HEK293 (cell line): Measurements from ENCODE around the gene SGMS1.

Experiments used
- EGR2 ChIP-seq: fragments of 450-650 bp; formaldehyde crosslinking; IDR thresholded peaks from 2 replicates; pipeline ENCODE4 v1.5.1; 2016; ENCODE audit warnings: low read depth, missing biosample characterization, missing genetic modification characterization
- GLIS1 ChIP-seq: fragments of 450-650 bp; formaldehyde crosslinking; IDR thresholded peaks from 2 replicates; pipeline ENCODE4 v1.5.1; 2016; ENCODE audit warnings: missing biosample characterization, missing genetic modification characterization
- KLF1 ChIP-seq: fragments of 450-650 bp; formaldehyde crosslinking; IDR thresholded peaks from 2 replicates; pipeline ENCODE4 v1.5.1; 2016; ENCODE audit warnings: missing biosample characterization, missing genetic modification characterization
- KLF9 ChIP-seq: fragments of 450-650 bp; formaldehyde crosslinking; IDR thresholded peaks from 2 replicates; pipeline ENCODE4 v1.5.1; 2016; ENCODE audit warnings: missing biosample characterization, missing genetic modification characterization, low read depth
- MZF1 ChIP-seq: fragments of 450-650 bp; formaldehyde crosslinking; IDR thresholded peaks from 2 replicates; pipeline ENCODE4 v1.5.1; 2017; ENCODE audit warnings: missing biosample characterization, missing genetic modification characterization, borderline replicate concordance
- OSR2 ChIP-seq: fragments of 450-650 bp; formaldehyde crosslinking; IDR thresholded peaks from 2 replicates; pipeline ENCODE4 v1.5.1; 2016; ENCODE audit warnings: missing biosample characterization, missing genetic modification characterization
- SCRT1 ChIP-seq: fragments of 450-650 bp; formaldehyde crosslinking; IDR thresholded peaks from 2 replicates; pipeline ENCODE4 v1.5.1; 2016; ENCODE audit warnings: missing biosample characterization, missing genetic modification characterization, borderline replicate concordance
- SP2 ChIP-seq: fragments of 450-650 bp; formaldehyde crosslinking; IDR thresholded peaks from 2 replicates; pipeline ENCODE4 v1.5.1; 2016; ENCODE audit warnings: missing biosample characterization, missing genetic modification characterization
- SP3 ChIP-seq: fragments of 450-650 bp; formaldehyde crosslinking; IDR thresholded peaks from 2 replicates; pipeline ENCODE4 v1.5.1; 2016; ENCODE audit warnings: missing biosample characterization, missing genetic modification characterization
- ZBTB48 ChIP-seq: fragments of 450-650 bp; formaldehyde crosslinking; IDR thresholded peaks from 2 replicates; pipeline ENCODE4 v1.5.1; 2016; ENCODE audit warnings: missing biosample characterization, missing genetic modification characterization
- ZBTB8A ChIP-seq: fragments of 450-650 bp; formaldehyde crosslinking; IDR thresholded peaks from 2 replicates; pipeline ENCODE4 v1.5.1; 2016; ENCODE audit warnings: missing biosample characterization, missing genetic modification characterization
- ZNF404 ChIP-seq: fragments of 450-650 bp; formaldehyde crosslinking; IDR thresholded peaks from 2 replicates; pipeline ENCODE4 v1.5.1; 2017; ENCODE audit warnings: missing biosample characterization, missing genetic modification characterization
- ZNF473 ChIP-seq: fragments of 450-650 bp; formaldehyde crosslinking; IDR thresholded peaks from 2 replicates; pipeline ENCODE4 v1.5.1; 2017; ENCODE audit warnings: missing biosample characterization, missing genetic modification characterization
- ZNF48 ChIP-seq: fragments of 450-650 bp; formaldehyde crosslinking; IDR thresholded peaks from 2 replicates; pipeline ENCODE4 v1.5.1; 2016; ENCODE audit warnings: missing biosample characterization, missing genetic modification characterization
- ZNF501 ChIP-seq: fragments of 450-650 bp; formaldehyde crosslinking; IDR thresholded peaks from 2 replicates; pipeline ENCODE4 v1.5.1; 2016; ENCODE audit warnings: missing biosample characterization, missing genetic modification characterization
- ZNF555 ChIP-seq: fragments of 450-650 bp; formaldehyde crosslinking; conservative IDR thresholded peaks from 2 replicates; pipeline ENCODE4 v1.5.1; 2017; ENCODE audit warnings: missing biosample characterization, mild to moderate bottlenecking, missing genetic modification characterization, inconsistent platforms
- ZNF768 ChIP-seq: fragments of 450-650 bp; formaldehyde crosslinking; IDR thresholded peaks from 2 replicates; pipeline ENCODE4 v1.5.1; 2018; ENCODE audit warnings: missing biosample characterization, mild to moderate bottlenecking, missing genetic modification characterization
- ZNF843 ChIP-seq: fragments of 450-650 bp; formaldehyde crosslinking; IDR thresholded peaks from 2 replicates; pipeline ENCODE4 v1.5.1; 2016; ENCODE audit warnings: missing biosample characterization, missing genetic modification characterization
- ZSCAN30 ChIP-seq: fragments of 450-650 bp; IDR thresholded peaks from 2 replicates; pipeline ENCODE4 v1.5.1; 2018; ENCODE audit warnings: missing biosample characterization, mild to moderate bottlenecking, missing genetic modification characterization, moderate library complexity
- TF ChIP-seq, protein P1 (sequence below): fragments of 450-650 bp; formaldehyde crosslinking; IDR thresholded peaks from 2 replicates; pipeline ENCODE4 v1.5.1; 2017; ENCODE audit warnings: missing biosample characterization, missing genetic modification characterization
- TF ChIP-seq, protein P2 (sequence below): fragments of 450-650 bp; formaldehyde crosslinking; IDR thresholded peaks from 2 replicates; pipeline ENCODE4 v1.5.1; 2016; ENCODE audit warnings: missing biosample characterization, missing genetic modification characterization
- TF ChIP-seq, protein P3 (sequence below): fragments of 450-650 bp; formaldehyde crosslinking; IDR thresholded peaks from 2 replicates; pipeline ENCODE4 v1.5.1; 2016; ENCODE audit warnings: missing biosample characterization, missing genetic modification characterization
- TF ChIP-seq, protein P4 (sequence below): fragments of 450-650 bp; formaldehyde crosslinking; IDR thresholded peaks from 2 replicates; pipeline ENCODE4 v1.5.1; 2016; ENCODE audit warnings: missing biosample characterization, missing genetic modification characterization
- TF ChIP-seq, protein P5 (sequence below): fragments of 450-650 bp; formaldehyde crosslinking; IDR thresholded peaks from 2 replicates; pipeline ENCODE4 v1.5.1; 2017; ENCODE audit warnings: missing biosample characterization, missing genetic modification characterization
- TF ChIP-seq, protein P6 (sequence below): fragments of 450-650 bp; formaldehyde crosslinking; IDR thresholded peaks from 2 replicates; pipeline ENCODE4 v1.5.1; 2016; ENCODE audit warnings: missing biosample characterization, missing genetic modification characterization
- TF ChIP-seq, protein P7 (sequence below): fragments of 450-650 bp; formaldehyde crosslinking; IDR thresholded peaks from 2 replicates; pipeline ENCODE4 v1.5.1; 2016; ENCODE audit warnings: missing biosample characterization, missing genetic modification characterization

SGMS1 gene

DNA sequence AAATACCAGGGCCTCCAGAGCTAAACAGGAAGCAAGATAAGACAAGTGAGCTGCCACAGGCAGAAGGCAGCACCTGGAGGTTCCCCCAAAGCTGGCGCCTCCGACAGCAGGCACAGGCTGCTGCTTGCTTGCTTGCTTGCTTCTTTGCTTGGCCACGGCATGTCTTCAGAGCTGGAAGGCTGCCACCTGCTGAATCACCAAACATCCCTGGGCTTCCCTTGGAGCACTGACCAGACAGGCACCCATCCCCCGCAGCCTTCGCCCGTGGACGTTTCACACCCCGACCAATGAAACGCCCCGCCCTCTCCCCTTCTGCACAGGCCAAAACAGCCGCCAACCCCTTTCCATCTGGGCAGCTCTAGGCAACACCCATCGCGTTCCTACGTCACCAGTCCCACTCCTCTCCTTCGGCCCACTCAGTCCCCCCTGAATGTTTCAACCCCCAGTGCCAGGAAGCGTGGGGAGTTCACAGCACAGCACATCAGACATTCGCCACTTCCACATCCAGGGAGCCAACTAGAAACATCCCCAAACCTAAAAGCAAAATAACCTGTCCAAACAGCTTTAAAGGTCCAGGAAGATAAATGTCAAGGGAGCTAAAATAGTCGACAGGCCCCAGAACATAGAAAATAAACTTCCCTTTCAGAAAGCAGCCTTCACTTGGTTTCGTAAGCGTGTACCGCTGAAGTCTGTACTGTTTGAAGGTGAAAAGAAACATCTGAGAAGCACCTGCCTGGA lies 1.6 kb downstream of the SGMS1 start (continued):
- TF ChIP-seq, protein P1, sequence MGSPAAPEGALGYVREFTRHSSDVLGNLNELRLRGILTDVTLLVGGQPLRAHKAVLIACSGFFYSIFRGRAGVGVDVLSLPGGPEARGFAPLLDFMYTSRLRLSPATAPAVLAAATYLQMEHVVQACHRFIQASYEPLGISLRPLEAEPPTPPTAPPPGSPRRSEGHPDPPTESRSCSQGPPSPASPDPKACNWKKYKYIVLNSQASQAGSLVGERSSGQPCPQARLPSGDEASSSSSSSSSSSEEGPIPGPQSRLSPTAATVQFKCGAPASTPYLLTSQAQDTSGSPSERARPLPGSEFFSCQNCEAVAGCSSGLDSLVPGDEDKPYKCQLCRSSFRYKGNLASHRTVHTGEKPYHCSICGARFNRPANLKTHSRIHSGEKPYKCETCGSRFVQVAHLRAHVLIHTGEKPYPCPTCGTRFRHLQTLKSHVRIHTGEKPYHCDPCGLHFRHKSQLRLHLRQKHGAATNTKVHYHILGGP (tag by site-specific recombination), result no peak
- TF ChIP-seq ZNF473 (tag by site-specific recombination), result no peak
- TF ChIP-seq ZBTB8A (tag by site-specific recombination), result peak; percentile 79
- TF ChIP-seq, protein P2, sequence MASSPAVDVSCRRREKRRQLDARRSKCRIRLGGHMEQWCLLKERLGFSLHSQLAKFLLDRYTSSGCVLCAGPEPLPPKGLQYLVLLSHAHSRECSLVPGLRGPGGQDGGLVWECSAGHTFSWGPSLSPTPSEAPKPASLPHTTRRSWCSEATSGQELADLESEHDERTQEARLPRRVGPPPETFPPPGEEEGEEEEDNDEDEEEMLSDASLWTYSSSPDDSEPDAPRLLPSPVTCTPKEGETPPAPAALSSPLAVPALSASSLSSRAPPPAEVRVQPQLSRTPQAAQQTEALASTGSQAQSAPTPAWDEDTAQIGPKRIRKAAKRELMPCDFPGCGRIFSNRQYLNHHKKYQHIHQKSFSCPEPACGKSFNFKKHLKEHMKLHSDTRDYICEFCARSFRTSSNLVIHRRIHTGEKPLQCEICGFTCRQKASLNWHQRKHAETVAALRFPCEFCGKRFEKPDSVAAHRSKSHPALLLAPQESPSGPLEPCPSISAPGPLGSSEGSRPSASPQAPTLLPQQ, result 0 out of 2 replicates have a peak, but pooled peaks have one; percentile 62
- 0 out of 2 replicates have a peak, but pooled peaks have one; percentile 20 for TF ChIP-seq ZNF843
- TF ChIP-seq MZF1, result 0 out of 2 replicates have a peak, but pooled peaks have one; percentile 32
- TF ChIP-seq, protein P3, sequence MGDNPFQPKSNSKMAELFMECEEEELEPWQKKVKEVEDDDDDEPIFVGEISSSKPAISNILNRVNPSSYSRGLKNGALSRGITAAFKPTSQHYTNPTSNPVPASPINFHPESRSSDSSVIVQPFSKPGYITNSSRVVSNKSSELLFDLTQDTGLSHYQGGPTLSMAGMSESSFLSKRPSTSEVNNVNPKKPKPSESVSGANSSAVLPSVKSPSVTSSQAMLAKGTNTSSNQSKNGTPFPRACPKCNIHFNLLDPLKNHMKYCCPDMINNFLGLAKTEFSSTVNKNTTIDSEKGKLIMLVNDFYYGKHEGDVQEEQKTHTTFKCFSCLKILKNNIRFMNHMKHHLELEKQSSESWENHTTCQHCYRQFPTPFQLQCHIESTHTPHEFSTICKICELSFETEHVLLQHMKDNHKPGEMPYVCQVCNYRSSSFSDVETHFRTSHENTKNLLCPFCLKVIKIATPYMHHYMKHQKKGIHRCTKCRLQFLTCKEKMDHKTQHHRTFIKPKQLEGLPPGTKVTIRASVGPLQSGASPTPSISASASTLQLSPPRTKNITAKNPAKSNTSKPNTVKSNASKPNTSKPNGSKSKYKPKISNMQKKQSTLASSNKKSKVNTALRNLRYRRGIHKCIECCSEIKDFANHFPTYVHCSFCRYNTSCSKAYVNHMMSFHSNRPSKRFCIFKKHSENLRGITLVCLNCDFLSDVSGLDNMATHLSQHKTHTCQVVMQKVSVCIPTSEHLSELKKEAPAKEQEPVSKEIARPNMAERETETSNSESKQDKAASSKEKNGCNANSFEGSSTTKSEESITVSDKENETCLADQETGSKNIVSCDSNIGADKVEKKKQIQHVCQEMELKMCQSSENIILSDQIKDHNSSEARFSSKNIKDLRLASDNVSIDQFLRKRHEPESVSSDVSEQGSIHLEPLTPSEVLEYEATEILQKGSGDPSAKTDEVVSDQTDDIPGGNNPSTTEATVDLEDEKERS, result no peak
- peak; percentile 96 for TF ChIP-seq EGR2 (tag by site-specific recombination)
- TF ChIP-seq OSR2 (tag by site-specific recombination), result peak; percentile 51; the same call in 1 of the 2 replicates
- TF ChIP-seq, protein P4, sequence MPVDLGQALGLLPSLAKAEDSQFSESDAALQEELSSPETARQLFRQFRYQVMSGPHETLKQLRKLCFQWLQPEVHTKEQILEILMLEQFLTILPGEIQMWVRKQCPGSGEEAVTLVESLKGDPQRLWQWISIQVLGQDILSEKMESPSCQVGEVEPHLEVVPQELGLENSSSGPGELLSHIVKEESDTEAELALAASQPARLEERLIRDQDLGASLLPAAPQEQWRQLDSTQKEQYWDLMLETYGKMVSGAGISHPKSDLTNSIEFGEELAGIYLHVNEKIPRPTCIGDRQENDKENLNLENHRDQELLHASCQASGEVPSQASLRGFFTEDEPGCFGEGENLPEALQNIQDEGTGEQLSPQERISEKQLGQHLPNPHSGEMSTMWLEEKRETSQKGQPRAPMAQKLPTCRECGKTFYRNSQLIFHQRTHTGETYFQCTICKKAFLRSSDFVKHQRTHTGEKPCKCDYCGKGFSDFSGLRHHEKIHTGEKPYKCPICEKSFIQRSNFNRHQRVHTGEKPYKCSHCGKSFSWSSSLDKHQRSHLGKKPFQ, result 0 out of 2 replicates have a peak, but pooled peaks have one; percentile 62
- TF ChIP-seq, protein P5, sequence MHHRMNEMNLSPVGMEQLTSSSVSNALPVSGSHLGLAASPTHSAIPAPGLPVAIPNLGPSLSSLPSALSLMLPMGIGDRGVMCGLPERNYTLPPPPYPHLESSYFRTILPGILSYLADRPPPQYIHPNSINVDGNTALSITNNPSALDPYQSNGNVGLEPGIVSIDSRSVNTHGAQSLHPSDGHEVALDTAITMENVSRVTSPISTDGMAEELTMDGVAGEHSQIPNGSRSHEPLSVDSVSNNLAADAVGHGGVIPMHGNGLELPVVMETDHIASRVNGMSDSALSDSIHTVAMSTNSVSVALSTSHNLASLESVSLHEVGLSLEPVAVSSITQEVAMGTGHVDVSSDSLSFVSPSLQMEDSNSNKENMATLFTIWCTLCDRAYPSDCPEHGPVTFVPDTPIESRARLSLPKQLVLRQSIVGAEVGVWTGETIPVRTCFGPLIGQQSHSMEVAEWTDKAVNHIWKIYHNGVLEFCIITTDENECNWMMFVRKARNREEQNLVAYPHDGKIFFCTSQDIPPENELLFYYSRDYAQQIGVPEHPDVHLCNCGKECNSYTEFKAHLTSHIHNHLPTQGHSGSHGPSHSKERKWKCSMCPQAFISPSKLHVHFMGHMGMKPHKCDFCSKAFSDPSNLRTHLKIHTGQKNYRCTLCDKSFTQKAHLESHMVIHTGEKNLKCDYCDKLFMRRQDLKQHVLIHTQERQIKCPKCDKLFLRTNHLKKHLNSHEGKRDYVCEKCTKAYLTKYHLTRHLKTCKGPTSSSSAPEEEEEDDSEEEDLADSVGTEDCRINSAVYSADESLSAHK (tag by site-specific recombination), result peak; percentile 49; the same call in 1 of the 2 replicates
- TF ChIP-seq ZNF404 (tag by site-specific recombination), result no peak
- TF ChIP-seq GLIS1 (tag by site-specific recombination), result peak; percentile 65
- TF ChIP-seq, protein P6, sequence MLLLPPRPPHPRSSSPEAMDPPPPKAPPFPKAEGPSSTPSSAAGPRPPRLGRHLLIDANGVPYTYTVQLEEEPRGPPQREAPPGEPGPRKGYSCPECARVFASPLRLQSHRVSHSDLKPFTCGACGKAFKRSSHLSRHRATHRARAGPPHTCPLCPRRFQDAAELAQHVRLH (tag by site-specific recombination), result peak; percentile 36; the same call in 1 of the 2 replicates
- no peak for TF ChIP-seq ZNF48 (tag by site-specific recombination)
- peak; percentile 92 for TF ChIP-seq SP2
- 0 out of 2 replicates have a peak, but pooled peaks have one; percentile 66 for TF ChIP-seq ZNF501 (tag by site-specific recombination)
- peak; percentile 75 for TF ChIP-seq KLF1
- TF ChIP-seq ZNF768 (tag by site-specific recombination), result no peak; the same call in 1 of the 2 replicates
- peak; percentile 63 for TF ChIP-seq SP3 (tag by site-specific recombination)
- TF ChIP-seq, protein P7, sequence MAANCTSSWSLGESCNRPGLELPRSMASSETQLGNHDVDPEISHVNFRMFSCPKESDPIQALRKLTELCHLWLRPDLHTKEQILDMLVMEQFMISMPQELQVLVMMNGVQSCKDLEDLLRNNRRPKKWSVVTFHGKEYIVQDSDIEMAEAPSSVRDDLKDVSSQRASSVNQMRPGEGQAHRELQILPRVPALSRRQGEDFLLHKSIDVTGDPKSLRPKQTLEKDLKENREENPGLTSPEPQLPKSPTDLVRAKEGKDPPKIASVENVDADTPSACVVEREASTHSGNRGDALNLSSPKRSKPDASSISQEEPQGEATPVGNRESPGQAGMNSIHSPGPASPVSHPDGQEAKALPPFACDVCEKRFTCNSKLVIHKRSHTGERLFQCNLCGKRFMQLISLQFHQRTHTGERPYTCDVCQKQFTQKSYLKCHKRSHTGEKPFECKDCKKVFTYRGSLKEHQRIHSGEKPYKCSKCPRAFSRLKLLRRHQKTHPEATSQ (tag by site-specific recombination), result no peak
- peak; percentile 73 for TF ChIP-seq ZBTB48
- TF ChIP-seq SCRT1, result peak; percentile 30; the same call in 1 of the 2 replicates
- TF ChIP-seq ZSCAN30 (tag by site-specific recombination), result 0 out of 2 replicates have a peak, but pooled peaks have one; percentile 45
- peak; percentile 78 for TF ChIP-seq KLF9 (tag by site-specific recombination)
- TF ChIP-seq ZNF555 (tag by site-specific recombination), result no peak
